ENCODE measurements around the gene CMTM5. TPM values are rescaled to one million over a fixed set of nuclear protein-coding genes. Genes with fewer than 3 reads are reported as not detected.

The CMTM5 gene
- total RNA-seq, 1 donor, result not detected

GRCh38 chr14:23361763-23362162, 15.1 kb upstream of the CMTM5 start:
- TF ChIP-seq CTCF (IDR thresholded peaks at IDR 0.05; ENCODE audit: insufficient read depth, low read depth, low read length), result no peak
- DNase-seq (ENCODE audit: low read depth), result no peak
- H3K4me3 ChIP-seq (ENCODE audit: low read depth, low read length), result no peak overlapping the region

GRCh38 chr14:23362200-23362599, 14.6 kb upstream of the CMTM5 start:
- peak; percentile 11 for DNase-seq (ENCODE audit: low read depth)
- TF ChIP-seq CTCF (IDR thresholded peaks at IDR 0.05; ENCODE audit: insufficient read depth, low read depth, low read length), result peak; percentile 17
- no peak overlapping the region for H3K4me3 ChIP-seq (ENCODE audit: low read depth, low read length)

- peak overlapping the region; percentile 60 for H3K4me3 ChIP-seq (ENCODE audit: low read depth, low read length)
- DNase-seq (ENCODE audit: low read depth), result peak; percentile 19
- TF ChIP-seq CTCF (IDR thresholded peaks at IDR 0.05; ENCODE audit: insufficient read depth, low read depth, low read length), result no peak
Observed at GRCh38 chr14:23364164-23365035, 12.4 kb upstream of the CMTM5 start.

GRCh38 chr14:23365036-23365731, 11.7 kb upstream of the CMTM5 start, which contains the start of gene EFS:
TSS of gene EFS (minus strand) at chr14:23365172. CDS start at chr14:23365025, 147 bp downstream.
- no peak for TF ChIP-seq CTCF (IDR thresholded peaks at IDR 0.05; ENCODE audit: insufficient read depth, low read depth, low read length)
- peak; percentile 33 for DNase-seq (ENCODE audit: low read depth)
- H3K4me3 ChIP-seq (ENCODE audit: low read depth, low read length), result peak within 1 kb of the TSS; percentile 60

- TF ChIP-seq CTCF (IDR thresholded peaks at IDR 0.05; ENCODE audit: insufficient read depth, low read depth, low read length), result no peak
- peak overlapping the region; percentile 55 for H3K4me3 ChIP-seq (ENCODE audit: low read depth, low read length)
- DNase-seq (ENCODE audit: low read depth), result peak; percentile 77
Observed at GRCh38 chr14:23365732-23366425, 11.0 kb upstream of the CMTM5 start.

GRCh38 chr14:23366426-23366921, 10.4 kb upstream of the CMTM5 start:
- DNase-seq (ENCODE audit: low read depth), result peak; percentile 77
- H3K4me3 ChIP-seq (ENCODE audit: low read depth, low read length), result peak overlapping the region; percentile 55
- no peak for TF ChIP-seq CTCF (IDR thresholded peaks at IDR 0.05; ENCODE audit: insufficient read depth, low read depth, low read length)
